Skeletal muscle satellite cell (primary cell): ENCODE measurements around the gene ACOX1.
A peak's percentile ranks its signal among the peaks of the same experiment; 100 is the strongest.

Experiments
- H3K27me3 ChIP-seq: 2 replicates; pipeline ENCODE4 v1.7.0; 2013; ENCODE audit warnings: low read length; ENCODE audit not compliant: control insufficient read depth, insufficient read depth
- H3K36me3 ChIP-seq: 2 replicates; pipeline ENCODE4 v1.7.0; 2013; ENCODE audit warnings: mild to moderate bottlenecking, control low read depth, low read length; ENCODE audit not compliant: insufficient read depth
- H3K4me1 ChIP-seq: 2 replicates; pipeline ENCODE4 v1.7.0; 2013; ENCODE audit warnings: low read length; ENCODE audit not compliant: control insufficient read depth, insufficient read depth
- H3K4me2 ChIP-seq: 2 replicates; pipeline ENCODE4 v1.7.0; 2013; ENCODE audit warnings: mild to moderate bottlenecking, low read length
- H3K4me3 ChIP-seq: 2 replicates; pipeline ENCODE4 v1.7.0; 2013; ENCODE audit warnings: low read length
- H3K9ac ChIP-seq: 2 replicates; pipeline ENCODE4 v1.7.0; 2013; ENCODE audit warnings: mild to moderate bottlenecking, low read depth, low read length, moderate library complexity
- H3K9me3 ChIP-seq: replicated peaks from 2 replicates; pipeline ENCODE4 v1.7.0; 2013; ENCODE audit warnings: mild to moderate bottlenecking, control low read depth, low read length

The ACOX1 gene

DNA sequence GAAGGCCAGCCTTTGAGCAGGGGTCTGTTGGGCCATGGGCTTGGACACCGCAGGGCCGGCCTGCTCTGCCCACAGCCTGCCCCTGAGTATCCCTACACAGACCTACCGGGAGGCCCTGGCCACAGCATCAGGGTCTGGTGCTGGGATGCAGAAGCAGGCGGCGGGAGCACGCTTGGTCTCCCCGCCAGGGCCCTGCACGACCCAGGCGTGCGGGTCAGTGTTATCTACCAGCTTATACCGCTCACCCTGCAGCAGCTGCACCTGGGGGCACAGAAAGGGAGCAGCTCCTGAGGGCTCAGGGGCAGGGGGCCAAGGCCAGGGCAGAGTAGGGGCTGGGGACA lies 39.3 kb upstream of the ACOX1 start:
- H3K9me3 ChIP-seq = no peaks in the 10 kb centered on the region
- no peak overlapping the region for H3K9ac ChIP-seq
- H3K27me3 ChIP-seq = peaks cover 22% of the 10 kb centered on the region
- H3K4me1 ChIP-seq = peaks cover 2% of the 10 kb centered on the region
- no peaks in the 10 kb centered on the region for H3K36me3 ChIP-seq
- no peak overlapping the region for H3K4me3 ChIP-seq
- no peak overlapping the region for H3K4me2 ChIP-seq

DNA sequence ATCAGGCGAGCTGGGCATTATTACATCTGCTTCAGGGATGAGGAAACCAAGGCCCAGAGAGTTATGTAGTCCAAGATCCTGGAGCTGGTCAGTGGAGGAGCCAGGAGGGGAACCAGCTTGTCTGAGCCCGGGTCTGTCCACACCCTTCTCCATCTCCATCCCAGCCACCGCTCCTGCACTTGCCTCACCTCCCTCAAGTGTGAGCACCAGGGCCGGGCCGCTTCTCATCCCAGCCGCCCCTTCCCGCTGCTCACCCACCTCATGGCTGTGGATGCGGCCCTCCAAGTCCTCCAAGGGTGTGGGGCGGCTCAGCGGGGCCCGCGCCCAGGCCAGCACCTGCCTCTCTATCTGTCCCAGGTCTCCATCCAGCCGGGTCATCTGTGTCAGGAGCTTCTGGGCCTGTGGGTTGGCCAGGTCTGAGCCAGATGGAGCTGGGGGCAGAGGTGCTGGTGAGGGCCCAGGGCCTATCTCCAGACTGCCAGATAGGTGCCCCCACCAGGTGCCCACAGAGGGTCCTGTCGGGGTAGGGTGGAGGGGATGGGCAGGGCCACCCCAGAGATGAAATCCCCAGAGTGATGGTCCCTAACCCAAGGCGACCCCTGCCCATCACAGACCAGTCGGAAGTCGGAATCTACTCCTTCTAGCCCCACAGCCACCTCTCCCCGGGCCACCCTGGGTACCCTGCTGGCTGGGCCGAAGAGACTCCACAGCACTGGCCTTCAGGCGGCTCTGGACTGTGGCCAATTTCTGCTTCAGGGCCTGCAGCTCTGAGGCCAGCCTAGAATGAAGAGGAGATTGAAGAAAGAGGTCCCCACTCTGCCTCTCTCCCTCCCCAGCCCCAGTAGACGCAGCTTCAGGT lies 38.7 kb upstream of the ACOX1 start:
- Histone ChIP-seq H3K4me3 (no peak overlapping the region), H3K9ac (no peak overlapping the region), H3K9me3 (no peaks in the 10 kb centered on the region), H3K4me1 (peaks cover 2% of the 10 kb centered on the region), H3K27me3 (peaks cover 22% of the 10 kb centered on the region), H3K36me3 (no peaks in the 10 kb centered on the region), H3K4me2 (no peak overlapping the region)

DNA sequence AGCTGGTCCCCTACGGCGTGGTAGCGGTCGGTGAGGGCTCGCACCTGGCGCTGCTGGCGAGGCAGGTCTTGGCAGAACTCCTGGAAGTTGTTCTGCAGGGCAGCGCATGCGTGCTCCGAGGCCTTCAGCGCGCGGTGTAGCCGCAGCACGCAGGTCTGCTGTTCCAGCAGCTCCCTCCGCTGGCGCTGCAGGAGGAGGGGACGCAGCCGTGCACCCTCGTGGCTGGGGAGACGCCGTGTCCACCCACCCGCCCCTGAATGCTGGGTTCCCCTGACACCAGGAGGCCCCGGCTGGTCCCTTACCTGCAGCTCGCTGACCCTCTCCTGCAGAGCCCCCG lies 35.9 kb upstream of the ACOX1 start:
- Histone ChIP-seq H3K36me3 (no peaks in the 10 kb centered on the region), H3K4me2 (peak overlapping the region; percentile 63), H3K4me3 (no peak overlapping the region), H3K9me3 (no peaks in the 10 kb centered on the region), H3K9ac (no peak overlapping the region), H3K4me1 (peaks cover 2% of the 10 kb centered on the region), H3K27me3 (peaks cover 21% of the 10 kb centered on the region)

GRCh38 chr17:76014100-76014924 lies 35.3 kb upstream of the ACOX1 start:
- H3K4me2 ChIP-seq = peak overlapping the region; percentile 63
- H3K9ac ChIP-seq = no peak overlapping the region
- H3K4me3 ChIP-seq = no peak overlapping the region
- H3K27me3 ChIP-seq = peaks cover 17% of the 10 kb centered on the region
- H3K9me3 ChIP-seq = no peaks in the 10 kb centered on the region
- peaks cover 2% of the 10 kb centered on the region for H3K4me1 ChIP-seq
- H3K36me3 ChIP-seq = no peaks in the 10 kb centered on the region

DNA sequence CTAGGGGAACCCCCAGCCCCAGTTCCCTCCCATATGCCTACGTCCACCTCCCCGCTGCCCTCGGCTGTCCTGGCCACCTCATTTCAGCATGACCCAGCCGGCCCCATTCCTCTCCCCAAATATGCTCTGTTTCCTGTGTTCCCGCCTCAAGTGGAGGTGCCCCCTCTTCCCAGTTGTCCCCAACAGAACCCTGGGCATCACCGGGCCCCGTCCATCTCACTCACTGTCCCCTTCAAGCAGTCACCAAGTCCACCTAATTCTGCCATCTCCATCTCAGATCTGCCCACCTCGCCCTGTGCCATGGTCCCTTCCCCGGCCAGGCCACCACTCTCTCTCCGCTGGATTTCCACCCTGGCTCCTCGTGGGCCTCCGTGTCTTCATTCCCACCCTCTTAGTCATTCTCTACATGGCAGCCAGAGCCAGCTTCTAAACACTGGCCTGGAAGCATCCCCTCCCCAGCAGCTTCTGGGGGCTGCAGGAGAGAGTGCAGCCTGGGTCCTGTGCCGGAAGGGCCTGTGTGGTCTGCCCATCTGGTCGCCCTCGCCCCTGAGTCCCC lies 34.5 kb upstream of the ACOX1 start:
- Histone ChIP-seq H3K4me1 (peaks cover 2% of the 10 kb centered on the region), H3K36me3 (no peaks in the 10 kb centered on the region), H3K4me3 (no peak overlapping the region), H3K4me2 (no peak overlapping the region), H3K9me3 (no peaks in the 10 kb centered on the region), H3K9ac (no peak overlapping the region), H3K27me3 (peaks cover 17% of the 10 kb centered on the region)

- H3K4me3 ChIP-seq = no peak overlapping the region
- no peak overlapping the region for H3K4me2 ChIP-seq
- H3K4me1 ChIP-seq = peaks cover 2% of the 10 kb centered on the region
- no peaks in the 10 kb centered on the region for H3K36me3 ChIP-seq
- no peaks in the 10 kb centered on the region for H3K9me3 ChIP-seq
- no peak overlapping the region for H3K9ac ChIP-seq
- H3K27me3 ChIP-seq = peaks cover 17% of the 10 kb centered on the region
Observed at GRCh38 chr17:76011951-76012350, 33.0 kb upstream of the ACOX1 start.

GRCh38 chr17:76009969-76010661 lies 31.1 kb upstream of the ACOX1 start:
- H3K4me2 ChIP-seq = no peak overlapping the region
- peaks cover 8% of the 10 kb centered on the region for H3K4me1 ChIP-seq
- H3K9me3 ChIP-seq = no peaks in the 10 kb centered on the region
- no peak overlapping the region for H3K9ac ChIP-seq
- no peaks in the 10 kb centered on the region for H3K36me3 ChIP-seq
- no peak overlapping the region for H3K4me3 ChIP-seq
- H3K27me3 ChIP-seq = peaks cover 7% of the 10 kb centered on the region

DNA sequence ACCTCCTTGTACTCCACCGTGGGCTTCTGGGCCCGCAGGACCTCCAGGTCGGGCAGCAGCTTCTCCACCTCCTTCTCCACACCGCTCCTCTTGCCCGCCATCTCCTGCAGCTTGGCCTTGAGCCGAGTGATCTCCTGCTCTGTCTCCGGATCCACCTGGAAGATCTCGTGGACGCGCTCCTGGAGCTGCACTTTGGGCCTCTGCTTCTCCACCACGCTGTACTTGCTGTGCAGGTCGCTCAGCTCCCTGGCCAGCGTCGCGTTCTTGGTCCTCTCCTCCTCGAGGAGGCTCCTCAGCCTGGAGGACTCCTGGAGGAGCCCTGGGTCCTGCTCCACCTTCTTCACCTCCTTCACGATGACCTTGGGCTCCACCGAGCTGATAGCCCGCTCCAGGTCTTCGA lies 30.5 kb upstream of the ACOX1 start:
- no peaks in the 10 kb centered on the region for H3K9me3 ChIP-seq
- H3K36me3 ChIP-seq = no peaks in the 10 kb centered on the region
- H3K4me1 ChIP-seq = peaks cover 14% of the 10 kb centered on the region
- no peak overlapping the region for H3K9ac ChIP-seq
- no peak overlapping the region for H3K4me3 ChIP-seq
- H3K27me3 ChIP-seq = peaks cover under 1% of the 10 kb centered on the region
- H3K4me2 ChIP-seq = no peak overlapping the region

DNA sequence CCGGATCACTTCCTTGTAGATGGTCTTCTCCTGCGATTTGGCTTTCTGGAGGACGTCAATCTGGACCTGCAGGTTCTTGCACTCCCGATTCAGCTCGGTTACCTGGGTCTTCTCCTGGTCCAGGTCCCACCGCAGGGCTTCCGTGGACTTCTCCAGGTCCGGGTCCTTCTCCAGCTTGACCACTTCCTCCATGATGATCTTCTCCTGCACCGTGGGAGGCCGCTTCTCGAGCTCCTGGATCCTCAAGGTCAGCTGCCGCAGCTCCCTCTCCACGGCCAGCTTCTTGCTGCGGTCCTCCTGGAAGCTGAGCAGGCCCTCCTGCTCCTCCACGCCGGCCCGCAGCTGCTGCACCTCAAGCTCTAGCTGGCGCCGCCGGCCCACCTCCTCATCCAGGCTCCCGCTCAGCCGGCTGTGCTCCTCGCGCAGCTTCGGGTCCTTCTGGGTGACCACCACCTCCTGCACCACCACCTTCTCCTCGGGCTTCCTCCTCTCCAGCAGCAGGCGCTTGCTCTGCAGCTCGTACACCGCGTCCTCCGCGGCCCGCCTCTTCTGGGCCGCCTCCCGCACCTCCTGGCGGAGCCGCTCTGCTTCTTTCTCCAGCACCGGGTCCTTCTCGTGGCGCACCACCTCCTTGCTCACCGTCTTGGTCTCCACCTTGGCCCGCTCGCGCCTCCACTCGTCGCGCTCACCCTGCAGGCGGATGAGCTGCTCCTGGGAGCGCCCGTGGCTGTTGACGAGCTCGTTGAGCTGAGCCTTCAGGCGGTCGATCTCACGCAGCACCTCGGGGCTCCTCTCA lies 29.9 kb upstream of the ACOX1 start:
- no peaks in the 10 kb centered on the region for H3K36me3 ChIP-seq
- H3K9ac ChIP-seq = no peak overlapping the region
- no peaks in the 10 kb centered on the region for H3K27me3 ChIP-seq
- H3K4me2 ChIP-seq = no peak overlapping the region
- H3K4me3 ChIP-seq = no peak overlapping the region
- H3K9me3 ChIP-seq = no peaks in the 10 kb centered on the region
- peaks cover 14% of the 10 kb centered on the region for H3K4me1 ChIP-seq

DNA sequence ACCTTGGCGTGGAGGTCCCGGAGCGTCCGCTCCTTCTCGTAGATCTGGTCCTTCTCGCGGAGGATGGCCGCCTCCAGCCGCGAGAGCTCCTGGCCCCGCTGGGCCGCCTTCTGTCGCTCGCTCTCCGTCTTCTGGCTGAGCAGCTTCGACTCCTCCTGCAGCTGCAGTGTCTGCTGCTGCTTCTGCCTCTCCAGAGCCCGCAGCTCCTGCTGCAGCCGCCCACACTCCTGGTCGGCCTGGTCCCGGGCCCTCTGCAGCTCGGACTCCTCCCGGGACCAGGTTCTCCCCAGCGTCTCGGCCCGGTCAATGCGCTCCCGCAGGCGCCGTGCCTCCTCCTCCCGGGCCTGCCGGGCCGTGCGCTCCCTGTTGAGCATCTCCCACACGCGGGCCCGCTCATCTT lies 29.2 kb upstream of the ACOX1 start:
- no peak overlapping the region for H3K4me2 ChIP-seq
- H3K4me3 ChIP-seq = no peak overlapping the region
- H3K9me3 ChIP-seq = no peaks in the 10 kb centered on the region
- no peaks in the 10 kb centered on the region for H3K27me3 ChIP-seq
- H3K9ac ChIP-seq = no peak overlapping the region
- H3K4me1 ChIP-seq = peaks cover 12% of the 10 kb centered on the region
- H3K36me3 ChIP-seq = no peaks in the 10 kb centered on the region

DNA sequence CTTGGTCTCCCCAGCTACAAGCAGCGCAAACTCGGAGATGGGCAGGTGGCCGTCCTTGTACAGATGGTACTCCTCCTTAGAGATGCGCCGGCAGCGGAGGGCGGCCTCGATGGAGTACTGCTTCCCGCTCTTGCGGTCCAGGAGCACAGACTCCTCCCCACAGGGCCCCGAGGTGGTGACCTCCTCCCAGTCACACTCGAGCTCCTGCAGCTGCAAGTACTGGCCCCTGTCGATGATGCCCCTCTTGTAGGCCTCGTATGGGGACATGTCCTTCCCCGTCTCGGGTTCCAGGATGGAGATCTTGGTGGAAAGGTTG lies 28.8 kb upstream of the ACOX1 start:
- no peaks in the 10 kb centered on the region for H3K9me3 ChIP-seq
- H3K9ac ChIP-seq = no peak overlapping the region
- H3K4me1 ChIP-seq = peaks cover 12% of the 10 kb centered on the region
- no peak overlapping the region for H3K4me2 ChIP-seq
- no peak overlapping the region for H3K4me3 ChIP-seq
- no peaks in the 10 kb centered on the region for H3K27me3 ChIP-seq
- H3K36me3 ChIP-seq = no peaks in the 10 kb centered on the region
